ENCODE measurements around the gene PODXL2. TPM values are rescaled to one million over a fixed set of nuclear protein-coding genes. Genes with fewer than 3 reads are reported as not detected.
A peak's percentile ranks its signal among the peaks of the same experiment; 100 is the strongest.

The PODXL2 gene
- total and polyA plus RNA-seq, 2 experiments from 2014 or later = 18.4 to 57.6 TPM

- no peak for TF ChIP-seq ZNF331 (CRISPR knock-in tag; IDR thresholded peaks at IDR 0.05; ENCODE audit: low read depth)
- no peak for TF ChIP-seq EZH2phosphoT487 (IDR thresholded peaks at IDR 0.05; ENCODE audit: unreplicated experiment)
- TF ChIP-seq, protein P1, sequence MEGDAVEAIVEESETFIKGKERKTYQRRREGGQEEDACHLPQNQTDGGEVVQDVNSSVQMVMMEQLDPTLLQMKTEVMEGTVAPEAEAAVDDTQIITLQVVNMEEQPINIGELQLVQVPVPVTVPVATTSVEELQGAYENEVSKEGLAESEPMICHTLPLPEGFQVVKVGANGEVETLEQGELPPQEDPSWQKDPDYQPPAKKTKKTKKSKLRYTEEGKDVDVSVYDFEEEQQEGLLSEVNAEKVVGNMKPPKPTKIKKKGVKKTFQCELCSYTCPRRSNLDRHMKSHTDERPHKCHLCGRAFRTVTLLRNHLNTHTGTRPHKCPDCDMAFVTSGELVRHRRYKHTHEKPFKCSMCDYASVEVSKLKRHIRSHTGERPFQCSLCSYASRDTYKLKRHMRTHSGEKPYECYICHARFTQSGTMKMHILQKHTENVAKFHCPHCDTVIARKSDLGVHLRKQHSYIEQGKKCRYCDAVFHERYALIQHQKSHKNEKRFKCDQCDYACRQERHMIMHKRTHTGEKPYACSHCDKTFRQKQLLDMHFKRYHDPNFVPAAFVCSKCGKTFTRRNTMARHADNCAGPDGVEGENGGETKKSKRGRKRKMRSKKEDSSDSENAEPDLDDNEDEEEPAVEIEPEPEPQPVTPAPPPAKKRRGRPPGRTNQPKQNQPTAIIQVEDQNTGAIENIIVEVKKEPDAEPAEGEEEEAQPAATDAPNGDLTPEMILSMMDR (conservative IDR thresholded peaks at IDR 0.05; ENCODE audit: low read depth in 2 of 2) = no peak
- no peak for TF ChIP-seq ZNF114 (CRISPR knock-in tag; IDR thresholded peaks at IDR 0.05)
Measured at GRCh38 chr3:127678611-127679533, 49.9 kb downstream of the PODXL2 start (continued).

- H3K27me3 Mint-ChIP-seq (ENCODE audit: insufficient read depth, low read depth, poor library complexity) = peaks cover 10% of the 10 kb centered on the region
- peaks cover 5% of the 10 kb centered on the region for H3K9me3 Mint-ChIP-seq
- no peaks in the 10 kb centered on the region for H3K36me3 ChIP-seq (ENCODE audit: insufficient read depth)
- no peaks in the 10 kb centered on the region; the same call in 2 of the 3 replicates for H3K36me3 Mint-ChIP-seq (ENCODE audit: low read depth)
- no peaks in the 10 kb centered on the region for H3K9me2 ChIP-seq (ENCODE audit: insufficient read depth)
- peaks cover 3% of the 10 kb centered on the region; the same call in 1 of the 2 replicates for H3K4me1 ChIP-seq (ENCODE audit: insufficient read depth)
- H3K27ac ChIP-seq (ENCODE audit: low read depth) = no peak overlapping the region
- no peak overlapping the region for H3K4me2 ChIP-seq
- peaks cover 12% of the 10 kb centered on the region for H3K4me1 Mint-ChIP-seq
- no peaks in the 10 kb centered on the region for H3K27me3 ChIP-seq (ENCODE audit: insufficient read depth)
- H3K4me3 ChIP-seq = no peak overlapping the region
- no peak overlapping the region for H2AFZ ChIP-seq
- no peak overlapping the region for H3K4me3 Mint-ChIP-seq
- H4K20me1 ChIP-seq (replicated peaks; ENCODE audit: insufficient read depth) = no peaks in the 10 kb centered on the region
- no peaks in the 10 kb centered on the region for H3F3A ChIP-seq (replicated peaks; ENCODE audit: low read depth)
- ATAC-seq (peak; percentile 78), DNase-seq (ENCODE audit: low spot score) (peak; percentile 68)
- no peak for TF ChIP-seq REST (IDR thresholded peaks at IDR 0.05; ENCODE audit: unreplicated experiment)
- TF ChIP-seq, protein P1 (conservative IDR thresholded peaks at IDR 0.05; ENCODE audit: low read depth in 2 of 2) = peak; percentile 57 to 79
- TF ChIP-seq ZNF462 (CRISPR knock-in tag; IDR thresholded peaks at IDR 0.05) = no peak
- no peaks in the 10 kb centered on the region for H3K79me2 ChIP-seq (replicated peaks; ENCODE audit: insufficient read depth)
- no peak overlapping the region; the same call in 1 of the 2 replicates for H3K27ac Mint-ChIP-seq
Measured at GRCh38 chr3:127679534-127680145, 50.7 kb downstream of the PODXL2 start.
